Mononuclear cell (primary cell): Measurements from ENCODE around the gene DHX57. TPM values are rescaled to one million over a fixed set of nuclear protein-coding genes. Genes with fewer than 3 reads are reported as not detected.

Experiments
- H3K27me3 ChIP-seq: 2 replicates; pipeline ENCODE4 v1.6.0; 2011; ENCODE audit warnings: low read length, control low read depth; ENCODE audit not compliant: insufficient read depth
- H3K4me1 ChIP-seq: 2 replicates; pipeline ENCODE4 v1.5.1; 2011; ENCODE audit warnings: mild to moderate bottlenecking, low read length, control low read depth; ENCODE audit not compliant: insufficient read depth
- H3K4me3 ChIP-seq: 2 replicates; pipeline ENCODE4 v1.5.1; 2011; ENCODE audit warnings: mild to moderate bottlenecking, low read length, moderate library complexity
- H3K9me3 ChIP-seq: 2 replicates; pipeline ENCODE4 v1.5.1; 2011; ENCODE audit warnings: low read depth, mild to moderate bottlenecking, control low read depth, low read length
- total RNA-seq: library from RNA; depleted of rRNA; stranded (reverse); fragments of >200 nt; gene quantifications from one replicate; pipeline ENCODE4 v1.2.3, GENCODE V29; 2012

The DHX57 gene, protein sequence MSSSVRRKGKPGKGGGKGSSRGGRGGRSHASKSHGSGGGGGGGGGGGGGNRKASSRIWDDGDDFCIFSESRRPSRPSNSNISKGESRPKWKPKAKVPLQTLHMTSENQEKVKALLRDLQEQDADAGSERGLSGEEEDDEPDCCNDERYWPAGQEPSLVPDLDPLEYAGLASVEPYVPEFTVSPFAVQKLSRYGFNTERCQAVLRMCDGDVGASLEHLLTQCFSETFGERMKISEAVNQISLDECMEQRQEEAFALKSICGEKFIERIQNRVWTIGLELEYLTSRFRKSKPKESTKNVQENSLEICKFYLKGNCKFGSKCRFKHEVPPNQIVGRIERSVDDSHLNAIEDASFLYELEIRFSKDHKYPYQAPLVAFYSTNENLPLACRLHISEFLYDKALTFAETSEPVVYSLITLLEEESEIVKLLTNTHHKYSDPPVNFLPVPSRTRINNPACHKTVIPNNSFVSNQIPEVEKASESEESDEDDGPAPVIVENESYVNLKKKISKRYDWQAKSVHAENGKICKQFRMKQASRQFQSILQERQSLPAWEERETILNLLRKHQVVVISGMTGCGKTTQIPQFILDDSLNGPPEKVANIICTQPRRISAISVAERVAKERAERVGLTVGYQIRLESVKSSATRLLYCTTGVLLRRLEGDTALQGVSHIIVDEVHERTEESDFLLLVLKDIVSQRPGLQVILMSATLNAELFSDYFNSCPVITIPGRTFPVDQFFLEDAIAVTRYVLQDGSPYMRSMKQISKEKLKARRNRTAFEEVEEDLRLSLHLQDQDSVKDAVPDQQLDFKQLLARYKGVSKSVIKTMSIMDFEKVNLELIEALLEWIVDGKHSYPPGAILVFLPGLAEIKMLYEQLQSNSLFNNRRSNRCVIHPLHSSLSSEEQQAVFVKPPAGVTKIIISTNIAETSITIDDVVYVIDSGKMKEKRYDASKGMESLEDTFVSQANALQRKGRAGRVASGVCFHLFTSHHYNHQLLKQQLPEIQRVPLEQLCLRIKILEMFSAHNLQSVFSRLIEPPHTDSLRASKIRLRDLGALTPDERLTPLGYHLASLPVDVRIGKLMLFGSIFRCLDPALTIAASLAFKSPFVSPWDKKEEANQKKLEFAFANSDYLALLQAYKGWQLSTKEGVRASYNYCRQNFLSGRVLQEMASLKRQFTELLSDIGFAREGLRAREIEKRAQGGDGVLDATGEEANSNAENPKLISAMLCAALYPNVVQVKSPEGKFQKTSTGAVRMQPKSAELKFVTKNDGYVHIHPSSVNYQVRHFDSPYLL (N-terminal part only)
- total RNA-seq: 19.2 TPM

DNA sequence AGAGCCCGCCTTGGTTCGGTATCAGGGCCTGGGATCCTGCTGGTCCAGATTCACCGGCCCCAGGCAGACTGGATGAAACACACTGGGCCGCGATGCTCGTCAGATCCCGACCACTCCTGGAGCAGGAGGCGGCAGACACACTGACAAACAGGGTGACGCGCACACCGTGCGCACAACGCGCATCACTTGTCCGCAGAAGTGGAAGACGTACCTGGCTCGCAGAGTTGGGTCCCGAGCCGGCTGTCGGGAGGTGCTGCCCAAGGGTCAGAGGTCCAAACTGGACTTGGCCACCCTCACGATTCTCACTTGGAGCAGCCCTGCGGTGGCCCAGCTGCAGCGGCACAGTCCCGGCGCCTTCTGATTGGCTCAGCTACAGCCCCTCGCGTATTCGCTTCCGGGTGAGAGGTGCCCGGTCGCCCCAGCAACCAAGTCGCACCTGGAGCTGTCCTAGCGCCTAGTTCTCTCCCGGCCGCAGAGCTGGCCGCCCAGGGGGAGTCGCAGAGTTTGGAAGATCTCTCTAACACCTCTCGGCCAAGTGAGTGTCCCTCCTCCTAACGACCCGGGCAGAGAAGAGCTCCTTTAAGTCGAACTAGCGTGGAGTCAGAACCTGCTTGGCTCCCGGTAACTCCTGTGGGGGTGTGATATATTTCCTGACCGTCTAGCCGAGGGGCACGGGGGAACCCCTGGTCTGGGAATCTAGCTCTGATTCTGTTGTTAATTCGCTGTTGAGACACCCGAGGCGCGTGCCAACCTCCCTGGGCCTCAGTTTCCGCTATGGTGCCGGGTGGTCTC, at the start of gene DHX57, which contains the start of gene MORN2:
Gene DHX57, minus strand, starts transcription at position 359 of the 792 bp plus-strand sequence. CDS start 7,529 bp downstream, outside the sequence.
Gene MORN2, plus strand, starts transcription at position 401 of the 792 bp plus-strand sequence.
- Histone ChIP-seq H3K4me1 (peaks cover 19% of the 10 kb centered on the region), H3K9me3 (no peaks in the 10 kb centered on the region), H3K4me3 (peak within 1 kb of the TSS; percentile 95), H3K27me3 (no peaks in the 10 kb centered on the region)

DNA sequence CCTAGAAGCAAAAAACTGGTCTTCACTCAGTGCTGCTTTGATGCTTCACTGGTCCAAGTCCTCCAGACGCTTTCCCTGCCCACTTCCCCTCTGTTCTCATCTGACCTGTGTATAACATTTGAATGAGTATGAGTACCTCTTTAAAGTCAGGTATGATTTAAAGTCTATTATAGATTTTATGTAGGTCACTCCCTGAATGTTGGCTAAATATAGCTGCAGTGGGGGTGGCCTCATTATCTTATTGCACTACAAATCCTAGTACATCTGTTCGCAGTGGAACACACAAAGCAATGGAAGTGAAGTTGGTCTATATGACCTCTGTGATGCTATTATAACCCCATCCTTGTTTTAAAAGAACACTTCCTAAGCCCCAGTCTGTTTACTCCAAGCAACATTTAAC, 47.2 kb upstream of the DHX57 start:
- H3K9me3 ChIP-seq: no peaks in the 10 kb centered on the region
- no peaks in the 10 kb centered on the region for H3K4me1 ChIP-seq
- H3K4me3 ChIP-seq: no peak overlapping the region
- H3K27me3 ChIP-seq: no peaks in the 10 kb centered on the region

DNA sequence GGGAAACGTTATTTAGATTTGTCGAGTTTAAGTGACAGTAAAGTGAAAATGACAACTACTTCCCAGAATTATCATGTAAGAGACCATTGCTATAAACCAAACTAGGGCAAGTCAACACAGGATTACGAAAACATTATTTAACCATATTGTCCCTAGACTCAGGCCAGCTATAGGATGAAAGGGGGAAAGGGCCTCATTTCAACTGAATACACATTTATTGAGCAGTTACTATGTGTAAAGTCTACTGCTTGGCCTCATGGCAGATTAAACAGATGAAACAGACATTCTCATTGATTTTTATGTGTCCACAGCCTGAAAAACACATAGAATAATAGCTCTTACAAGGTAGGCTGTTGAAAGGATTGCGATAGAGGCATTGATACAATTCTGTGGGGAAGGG, 46.7 kb upstream of the DHX57 start:
- Histone ChIP-seq H3K4me3 (no peak overlapping the region), H3K4me1 (no peaks in the 10 kb centered on the region), H3K9me3 (no peaks in the 10 kb centered on the region), H3K27me3 (no peaks in the 10 kb centered on the region)

DNA sequence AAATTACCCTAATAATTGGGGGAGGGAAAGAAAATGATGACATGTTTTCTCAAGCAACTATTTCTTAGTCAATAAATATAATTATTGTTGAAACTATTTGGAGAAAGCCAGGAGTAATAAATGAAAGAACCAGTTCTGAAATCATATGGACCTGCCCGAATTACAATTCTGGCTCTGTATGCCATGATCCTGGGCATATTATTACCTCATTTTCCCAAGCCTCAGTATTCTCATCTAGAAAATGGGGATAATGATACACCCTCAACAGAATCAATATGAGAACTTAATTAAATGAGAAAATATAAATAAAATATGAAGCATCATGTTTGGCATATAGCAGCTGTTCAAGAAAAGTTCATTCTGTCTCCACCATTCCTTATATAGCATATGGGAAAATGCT, 36.9 kb upstream of the DHX57 start:
- Histone ChIP-seq H3K27me3 (no peaks in the 10 kb centered on the region), H3K4me1 (no peaks in the 10 kb centered on the region), H3K9me3 (no peaks in the 10 kb centered on the region), H3K4me3 (no peak overlapping the region)

DNA sequence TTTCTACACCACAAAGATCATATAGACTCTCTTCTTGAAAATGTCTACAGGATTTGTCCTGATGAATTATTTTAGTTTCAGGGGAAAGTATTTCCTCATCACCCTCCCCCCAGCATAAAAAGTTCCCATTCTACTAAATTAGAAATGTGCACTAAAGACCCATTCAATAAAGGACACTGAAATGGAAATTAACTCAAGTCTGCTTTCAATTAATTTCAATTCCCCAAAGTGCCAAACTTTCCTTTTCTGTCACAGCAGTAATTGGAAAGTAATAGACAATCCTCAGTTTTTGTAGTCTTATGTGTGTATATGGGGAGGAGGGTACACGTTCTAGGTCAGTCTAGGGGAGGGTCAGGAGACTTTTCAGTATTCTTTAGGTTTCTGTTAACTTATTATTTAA, 35.5 kb upstream of the DHX57 start:
- Histone ChIP-seq H3K4me3 (no peak overlapping the region), H3K9me3 (no peaks in the 10 kb centered on the region), H3K4me1 (no peaks in the 10 kb centered on the region), H3K27me3 (no peaks in the 10 kb centered on the region)

DNA sequence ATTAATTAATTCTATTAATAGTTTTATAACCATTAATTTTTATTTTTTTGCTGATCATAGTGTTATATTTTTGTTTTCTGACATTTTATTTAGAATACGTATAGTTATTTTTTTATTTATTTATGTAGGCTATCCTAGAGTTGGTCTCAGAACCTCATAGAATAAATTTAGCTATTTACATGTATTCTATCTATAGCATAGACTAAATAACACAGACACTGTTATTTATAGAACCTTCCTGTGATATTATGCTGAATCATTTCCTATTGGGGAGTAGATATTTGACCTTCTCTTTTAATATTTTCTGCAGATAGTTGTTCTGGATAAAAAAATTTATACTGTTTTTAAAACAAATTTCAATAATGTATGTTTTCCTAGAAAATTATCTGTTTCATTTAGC, 34.1 kb upstream of the DHX57 start:
- H3K4me3 ChIP-seq: no peak overlapping the region
- no peaks in the 10 kb centered on the region for H3K9me3 ChIP-seq
- H3K27me3 ChIP-seq: no peaks in the 10 kb centered on the region
- H3K4me1 ChIP-seq: no peaks in the 10 kb centered on the region

DNA sequence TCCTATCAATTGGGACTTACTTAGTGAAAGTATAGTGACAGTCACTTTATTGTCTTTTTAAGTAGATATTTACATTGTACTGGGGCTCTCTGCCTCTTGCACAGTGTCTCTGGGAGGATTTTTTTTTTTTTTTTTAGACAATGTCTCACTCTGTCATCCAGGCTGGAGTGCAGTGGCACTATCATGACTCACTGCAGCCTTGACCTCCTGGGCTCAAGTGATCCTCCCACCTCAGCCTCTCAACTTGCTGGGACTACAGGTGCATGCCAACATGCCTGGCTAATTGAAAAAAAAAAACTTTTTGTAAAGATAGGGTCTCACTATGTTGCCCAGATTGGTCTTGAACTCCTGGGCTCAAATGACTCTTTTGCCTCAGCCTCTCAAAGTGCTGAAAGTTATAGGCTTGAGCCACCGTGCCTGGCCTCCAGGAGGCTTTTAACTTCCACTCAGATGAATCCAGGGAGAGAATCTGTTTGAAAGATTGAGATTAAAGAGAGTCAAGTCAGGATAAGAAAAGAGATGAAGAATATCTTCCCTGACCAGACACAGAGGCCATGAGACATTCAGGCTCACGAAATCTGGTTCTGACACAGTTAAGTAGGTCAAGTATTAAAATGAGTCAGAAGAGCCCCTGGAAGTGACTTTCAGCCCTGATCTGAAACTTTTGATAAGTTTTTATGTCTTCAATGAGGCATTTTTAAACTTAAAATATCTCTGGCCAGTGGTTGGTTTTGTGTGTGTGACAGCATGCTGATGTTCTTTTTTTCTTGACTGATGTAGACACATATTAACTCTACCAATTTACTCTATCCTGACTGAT, 32.2 kb upstream of the DHX57 start:
- no peaks in the 10 kb centered on the region for H3K4me1 ChIP-seq
- no peaks in the 10 kb centered on the region for H3K9me3 ChIP-seq
- no peak overlapping the region for H3K4me3 ChIP-seq
- no peaks in the 10 kb centered on the region for H3K27me3 ChIP-seq

DNA sequence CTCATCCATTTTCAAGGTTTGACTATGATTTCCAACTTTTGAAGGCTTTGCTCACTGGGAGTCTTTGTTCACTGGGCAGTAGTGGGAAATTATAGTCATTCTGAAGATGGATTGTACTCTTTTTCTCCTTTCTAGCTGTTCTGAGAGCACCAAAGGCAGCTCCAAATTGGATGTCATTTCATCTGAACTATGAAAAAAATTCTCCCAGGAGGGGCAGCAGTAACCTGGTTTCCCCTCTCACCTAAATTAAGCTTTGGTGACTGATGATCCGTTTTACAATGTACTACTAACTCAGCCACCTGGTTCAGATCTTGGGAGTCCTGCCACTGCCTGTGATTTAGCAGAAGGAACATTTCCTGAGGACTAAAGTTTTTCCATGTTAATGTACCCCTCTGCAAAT, 31.5 kb upstream of the DHX57 start:
- no peak overlapping the region for H3K4me3 ChIP-seq
- H3K4me1 ChIP-seq: no peaks in the 10 kb centered on the region
- H3K9me3 ChIP-seq: no peaks in the 10 kb centered on the region
- no peaks in the 10 kb centered on the region for H3K27me3 ChIP-seq

DNA sequence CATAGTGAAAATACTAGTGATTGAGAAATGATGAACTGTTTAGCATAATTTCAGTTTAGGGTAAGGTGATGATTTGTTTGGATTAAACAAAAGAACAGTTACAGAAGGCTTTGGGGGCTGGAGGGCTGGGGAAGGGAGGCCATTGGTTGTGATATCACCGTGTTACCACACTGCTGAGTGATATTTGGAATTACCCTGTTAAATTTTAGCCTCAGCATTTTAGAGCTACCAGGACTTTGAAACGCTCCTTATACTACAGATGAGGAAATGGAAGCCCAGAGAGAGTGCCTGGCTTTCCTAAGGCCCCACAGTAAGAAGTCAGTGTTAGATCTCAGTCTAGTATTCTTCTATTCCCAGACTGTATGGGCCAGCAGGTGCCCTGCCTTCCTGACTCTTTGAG, 29.5 kb upstream of the DHX57 start:
- Histone ChIP-seq H3K9me3 (no peaks in the 10 kb centered on the region), H3K27me3 (no peaks in the 10 kb centered on the region), H3K4me1 (no peaks in the 10 kb centered on the region), H3K4me3 (no peak overlapping the region)

DNA sequence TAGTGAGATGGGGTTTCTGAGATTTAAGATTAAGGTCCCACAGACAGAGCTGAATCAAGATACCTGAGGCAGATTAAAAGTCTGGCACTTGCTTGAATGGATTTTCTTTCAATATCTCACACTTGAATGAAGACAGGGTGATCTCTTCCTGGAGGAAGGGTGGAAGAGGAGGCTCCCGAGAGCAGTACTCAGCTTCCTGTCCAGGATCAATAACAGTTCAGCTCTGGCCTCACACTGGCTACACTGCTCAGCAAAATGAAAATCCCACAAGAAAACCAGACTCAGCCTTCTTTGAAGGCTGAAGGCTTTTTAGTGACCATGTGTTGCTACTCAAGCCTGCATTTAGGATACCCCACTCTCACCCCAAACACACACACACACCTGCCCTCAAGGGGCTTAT, 25.0 kb upstream of the DHX57 start:
- no peaks in the 10 kb centered on the region for H3K27me3 ChIP-seq
- H3K4me1 ChIP-seq: no peaks in the 10 kb centered on the region
- H3K4me3 ChIP-seq: no peak overlapping the region
- no peaks in the 10 kb centered on the region for H3K9me3 ChIP-seq

DNA sequence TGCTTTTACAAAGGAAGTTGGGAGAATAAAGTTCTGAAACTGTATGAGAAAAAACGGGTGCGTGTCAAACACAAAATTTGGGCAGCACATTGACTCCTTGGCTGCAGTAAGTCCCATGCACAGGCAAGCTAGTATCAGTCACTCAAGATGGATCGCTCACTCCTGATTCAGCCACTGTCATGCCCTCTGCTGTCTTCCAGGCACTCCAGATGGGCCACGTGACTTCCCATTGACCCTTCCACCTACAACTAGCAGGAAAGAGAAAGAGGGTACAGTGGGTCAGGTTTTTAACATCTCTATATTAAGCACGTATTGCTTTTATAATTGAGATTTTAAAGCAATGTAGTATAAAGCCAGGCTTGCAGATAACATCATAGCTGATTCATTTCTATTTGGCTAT, 22.5 kb upstream of the DHX57 start:
- no peak overlapping the region for H3K4me3 ChIP-seq
- no peaks in the 10 kb centered on the region for H3K9me3 ChIP-seq
- H3K4me1 ChIP-seq: no peaks in the 10 kb centered on the region
- no peaks in the 10 kb centered on the region for H3K27me3 ChIP-seq

DNA sequence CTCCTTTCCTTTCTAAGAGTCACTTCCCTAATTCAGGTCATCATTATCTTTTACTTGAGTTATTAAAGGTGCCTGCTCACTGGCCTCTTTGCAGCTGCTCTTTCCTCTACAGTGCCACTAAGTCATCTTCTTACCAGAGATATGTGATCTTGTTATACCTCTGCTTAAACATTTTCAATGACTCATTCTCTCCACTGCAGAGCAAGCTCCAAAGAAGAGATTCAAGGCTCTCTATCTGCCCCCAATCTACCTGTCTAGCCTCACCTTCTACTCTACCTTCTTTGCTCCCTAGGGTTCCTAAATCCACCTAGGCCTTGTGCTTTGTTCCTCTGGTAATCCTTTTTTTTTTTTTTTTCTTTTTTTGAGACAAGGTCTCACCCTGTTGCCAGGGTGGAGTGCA, 17.1 kb upstream of the DHX57 start:
- H3K4me1 ChIP-seq: no peaks in the 10 kb centered on the region
- H3K4me3 ChIP-seq: no peak overlapping the region
- H3K27me3 ChIP-seq: no peaks in the 10 kb centered on the region
- H3K9me3 ChIP-seq: no peaks in the 10 kb centered on the region

DNA sequence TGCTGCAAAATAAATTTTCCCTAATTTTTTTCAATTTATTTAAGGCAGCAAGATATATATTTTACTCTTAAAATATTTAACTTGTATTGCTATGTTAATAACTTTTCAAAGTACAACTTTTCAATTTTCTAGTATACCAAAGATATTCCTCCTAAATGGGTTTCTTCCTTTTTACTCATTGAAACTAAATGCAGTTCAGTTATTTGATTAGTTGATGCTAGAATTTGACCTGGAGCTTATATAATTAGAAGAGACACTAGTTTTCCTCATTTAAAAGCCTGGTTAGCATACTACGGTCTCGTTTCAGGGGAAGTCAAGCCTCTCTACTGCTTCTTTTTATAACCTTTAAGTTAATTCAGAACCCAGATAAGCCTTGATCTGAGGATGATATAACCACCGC, 13.8 kb upstream of the DHX57 start, which contains the start of gene ARHGEF33:
Gene ARHGEF33, plus strand, starts transcription at position 301 of the 400 bp plus-strand sequence. CDS start 29,573 bp downstream, outside the sequence.
- Histone ChIP-seq H3K4me3 (no peak within 1 kb of the TSS), H3K9me3 (no peaks in the 10 kb centered on the region), H3K4me1 (no peaks in the 10 kb centered on the region), H3K27me3 (no peaks in the 10 kb centered on the region)
